DMS 273 (cell line): ENCODE results near the gene TMPRSS6.

Experiments
- DNase-seq: peaks from one replicate; lab custom pipeline; 2025; ENCODE audit not compliant: unreplicated experiment; lab: John Stamatoyannopoulos, UW

The TMPRSS6 gene

DNA sequence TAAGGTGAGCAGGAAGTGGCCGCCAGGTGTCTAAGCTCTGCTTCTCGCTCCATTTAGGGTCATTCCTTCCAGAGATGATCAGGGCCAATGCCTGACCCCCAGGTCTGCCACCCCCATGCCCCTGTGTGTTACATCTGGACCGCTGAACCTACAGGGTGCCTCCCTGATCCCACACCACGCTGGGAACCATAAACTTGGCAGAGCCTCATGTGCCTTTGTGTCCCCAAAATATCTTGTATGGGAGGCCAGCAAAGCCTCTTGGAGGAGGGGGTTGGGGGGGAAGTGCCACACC, 94.0 kb downstream of the TMPRSS6 start:
- DNase-seq, result no peak
